ENCODE measurements around the gene CRYGN. TPM values are rescaled to one million over a fixed set of nuclear protein-coding genes. Genes with fewer than 3 reads are reported as not detected.

Gene CRYGN
- total RNA-seq, 1 donor from 2014 or later: not detected

GRCh38 chr7:151472644-151473380 is 32.9 kb upstream of the CRYGN start:
- H3K4me3 ChIP-seq: no peak overlapping the region
- peaks cover 9% of the 10 kb centered on the region for H3K4me1 ChIP-seq
- H3K27ac ChIP-seq: no peak overlapping the region
- ATAC-seq: peak; percentile 9
- H3K27me3 ChIP-seq: no peaks in the 10 kb centered on the region
- TF ChIP-seq CTCF (IDR thresholded peaks at IDR 0.05): no peak
- H3K9me3 ChIP-seq: no peaks in the 10 kb centered on the region
- no peak for DNase-seq
- peaks cover 56% of the 10 kb centered on the region for H3K36me3 ChIP-seq
- intact Hi-C loops (cut with DNase I): no loop called here

GRCh38 chr7:151470711-151471110 is 30.8 kb upstream of the CRYGN start:
- Histone ChIP-seq H3K27me3 (no peaks in the 10 kb centered on the region), H3K9me3 (no peaks in the 10 kb centered on the region), H3K4me1 (peaks cover 9% of the 10 kb centered on the region), H3K27ac (no peak overlapping the region), H3K36me3 (peaks cover 68% of the 10 kb centered on the region), H3K4me3 (no peak overlapping the region)
- no peak for ATAC-seq
- no peak for TF ChIP-seq CTCF (IDR thresholded peaks at IDR 0.05)
- intact Hi-C loops (cut with DNase I): no loop called here
- no peak for DNase-seq

- Histone ChIP-seq H3K36me3 (peaks cover 81% of the 10 kb centered on the region), H3K4me3 (no peak overlapping the region), H3K4me1 (peaks cover 9% of the 10 kb centered on the region), H3K27me3 (no peaks in the 10 kb centered on the region), H3K27ac (no peak overlapping the region), H3K9me3 (no peaks in the 10 kb centered on the region)
- no peak for DNase-seq
- peak; percentile 42 for ATAC-seq
- TF ChIP-seq CTCF (IDR thresholded peaks at IDR 0.05): no peak
- intact Hi-C loops (cut with DNase I): no loop called here
These were observed 29.3 kb upstream of the CRYGN start for GRCh38 chr7:151469281-151469680.

- peaks cover 9% of the 10 kb centered on the region for H3K4me1 ChIP-seq
- no peak overlapping the region for H3K4me3 ChIP-seq
- intact Hi-C loops (cut with DNase I): no loop called here
- no peaks in the 10 kb centered on the region for H3K9me3 ChIP-seq
- TF ChIP-seq CTCF (IDR thresholded peaks at IDR 0.05): no peak
- no peak for DNase-seq
- H3K27ac ChIP-seq: no peak overlapping the region
- ATAC-seq: no peak
- peaks cover 75% of the 10 kb centered on the region for H3K36me3 ChIP-seq
- no peaks in the 10 kb centered on the region for H3K27me3 ChIP-seq
These were observed 28.5 kb upstream of the CRYGN start for GRCh38 chr7:151468217-151469018.

- H3K9me3 ChIP-seq: peaks cover 4% of the 10 kb centered on the region
- TF ChIP-seq CTCF (IDR thresholded peaks at IDR 0.05): no peak
- intact Hi-C loops (cut with DNase I): no loop called here
- H3K4me1 ChIP-seq: peaks cover 5% of the 10 kb centered on the region
- no peak overlapping the region for H3K4me3 ChIP-seq
- H3K36me3 ChIP-seq: peaks cover 57% of the 10 kb centered on the region
- no peak for ATAC-seq
- H3K27me3 ChIP-seq: no peaks in the 10 kb centered on the region
- no peak overlapping the region for H3K27ac ChIP-seq
- no peak for DNase-seq
These were observed 25.2 kb upstream of the CRYGN start for GRCh38 chr7:151465169-151465568.

Measured in upper lobe of right lung (tissue), 1 donor.